Lung (tissue), 12 donors: ENCODE data around the gene TPRN. TPM values are rescaled to one million over a fixed set of nuclear protein-coding genes. Genes with fewer than 3 reads are reported as not detected.
A peak's percentile ranks its signal among the peaks of the same experiment; 100 is the strongest.
"Not testable (repeated sequence)": the region's sequence is repeated elsewhere in the genome, so short reads cannot be mapped to it uniquely, and the experiment has no call there.

Source experiments
- ATAC-seq: fragments of 200-7000 bp; cut with Tn5 transposase; one replicate; pipeline ENCODE4 v1.9.1; 2020; ENCODE audit warnings: moderate number of reproducible peaks; ENCODE audit not compliant: insufficient read depth, low FRiP score
- DNase-seq, 3 donors: peaks; one replicate each; pipeline ENCODE4 v3.0.0-alpha.2; 2013 to 2017
- H3K27ac ChIP-seq, 2 donors: one replicate each; pipeline ENCODE4 v1.5.1; 2013; ENCODE audit warnings: mild to moderate bottlenecking in 2 of 2, moderate library complexity in 2 of 2, control low read depth in 1 of 2, inconsistent platforms in 1 of 2, low read depth in 1 of 2, low read length in 1 of 2
- H3K27me3 ChIP-seq, 3 donors: one replicate each; pipeline ENCODE4 v1.5.1; 2013; ENCODE audit warnings: low read length in 2 of 3; ENCODE audit not compliant: control insufficient read depth in 3 of 3, insufficient read depth in 3 of 3
- H3K36me3 ChIP-seq, 4 donors: one replicate each; pipeline ENCODE4 v1.5.1; 2013; ENCODE audit warnings: low read length in 4 of 4, mild to moderate bottlenecking in 1 of 4, moderate library complexity in 1 of 4; ENCODE audit not compliant: control insufficient read depth in 4 of 4, insufficient read depth in 4 of 4
- H3K4me1 ChIP-seq, 5 donors: one replicate each; pipeline ENCODE4 v1.5.1; 2013; ENCODE audit warnings: low read length in 5 of 5, mild to moderate bottlenecking in 2 of 5, moderate library complexity in 1 of 5; ENCODE audit not compliant: control insufficient read depth in 5 of 5, insufficient read depth in 5 of 5
- H3K4me3 ChIP-seq: one replicate; pipeline ENCODE4 v1.5.1; 2013; ENCODE audit warnings: mild to moderate bottlenecking, control low read depth, moderate library complexity
- H3K9ac ChIP-seq, 2 donors: one replicate each; pipeline ENCODE4 v1.5.1; 2013; ENCODE audit warnings: low read length in 2 of 2, control low read depth in 1 of 2; ENCODE audit not compliant: insufficient read depth in 1 of 2
- H3K9me3 ChIP-seq, 4 donors: one replicate each; pipeline ENCODE4 v1.5.1; 2013; ENCODE audit warnings: low read length in 3 of 4, mild to moderate bottlenecking in 1 of 4, moderate library complexity in 1 of 4; ENCODE audit not compliant: control insufficient read depth in 4 of 4, insufficient read depth in 3 of 4
- CTCF ChIP-seq: IDR thresholded peaks from 2 replicates; pipeline ENCODE4 v1.5.1; 2012; ENCODE audit warnings: mild to moderate bottlenecking; ENCODE audit errors: control extremely low read depth, extremely low read depth
- WGBS, 2 donors: extraction: QIAGEN DNeasy Blood & Tissue Kit; methylation state at CpG; one replicate each; pipeline ENCODE4 v1.1.7; 2013; 5-methylcytosine and 5-hydroxymethylcytosine counted together
- polyA plus RNA-seq, 2 donors: library from polyadenylated mRNA; stranded (reverse); fragments of 200-250 nt; gene quantifications; one replicate each; pipeline ENCODE4 v1.2.1, GENCODE V29; 2013
- total RNA-seq, 2 donors: library from RNA; depleted of rRNA in 1 of 2; stranded (reverse); fragments of >200 nt in 1 of 2; gene quantifications; one replicate each; pipeline ENCODE4 v1.2.1, GENCODE V29; 2014 to 2021
- donor health status: control.
- donor health status: control.
- donor health status: Bipolar disorder and iron deficiency.
- donor health status: healthy.
- donor health status: DM: yes; HTN: yes; CAD: no.

TPRN gene
- total and polyA plus RNA-seq, 4 donors = 8.9 to 30.6 (median 15.5) TPM

- TF ChIP-seq CTCF = no peak
- peaks cover 0 to 23% (median 8%) of the 10 kb centered on the region in 5 donors for H3K4me1 ChIP-seq
- no peaks in the 10 kb centered on the region for H3K9me3 ChIP-seq
- H3K27me3 ChIP-seq = no peaks in the 10 kb centered on the region
- H3K36me3 ChIP-seq = peaks cover 0 to 20% (median 12%) of the 10 kb centered on the region in 4 donors
- 71 to 78% methylated on average over 15 of the region's 15 CpGs for WGBS, 2 donors
- no peak overlapping the region for H3K27ac ChIP-seq
- ATAC-seq = no peak
- peak overlapping the region; percentile 0 for H3K4me3 ChIP-seq
- DNase-seq = no peak
- H3K9ac ChIP-seq = no peak overlapping the region
Measured at GRCh38 chr9:137243626-137244485, 43.3 kb upstream of the TPRN start.

GRCh38 chr9:137243266-137243625, 42.7 kb upstream of the TPRN start:
- Histone ChIP-seq H3K36me3 (peaks cover 0 to 20% (median 12%) of the 10 kb centered on the region in 4 donors), H3K4me1 (peaks cover 0 to 23% (median 8%) of the 10 kb centered on the region in 5 donors)
- H3K4me3 ChIP-seq, H3K9me3 ChIP-seq, H3K27me3 ChIP-seq, ATAC-seq, DNase-seq, H3K9ac ChIP-seq, H3K27ac ChIP-seq: not testable (repeated sequence)
- WGBS, 2 donors = 90 to 97% methylated on average over 18 of the region's 18 CpGs

GRCh38 chr9:137242269-137243203, 42.0 kb upstream of the TPRN start:
- 79 to 86% methylated on average over 36 of the region's 36 CpGs for WGBS, 2 donors
- peak overlapping the region; percentile 78 to 90 for H3K27ac ChIP-seq

More at GRCh38 chr9:137242269-137243203, 42.0 kb upstream of the TPRN start:
- peak overlapping the region; percentile 84 for H3K4me3 ChIP-seq
- TF ChIP-seq CTCF = no peak
- H3K9me3 ChIP-seq = no peaks in the 10 kb centered on the region
- peaks cover 0 to 18% (median 5%) of the 10 kb centered on the region in 5 donors for H3K4me1 ChIP-seq
- H3K9ac ChIP-seq = peak overlapping the region in 1 of 2 donors; percentile 49
- no peak for ATAC-seq
- H3K36me3 ChIP-seq = peaks cover 0 to 20% (median 12%) of the 10 kb centered on the region in 4 donors
- no peaks in the 10 kb centered on the region for H3K27me3 ChIP-seq
- DNase-seq = no peak
